Neuron (in vitro differentiated cells): ENCODE measurements around the gene CEP131.

Source experiments
- H2AFZ ChIP-seq: one replicate; pipeline ENCODE4 v1.6.1; 2013; ENCODE audit warnings: low read depth, mild to moderate bottlenecking, inconsistent platforms, low read length, moderate library complexity
- H3K27me3 ChIP-seq: one replicate; pipeline ENCODE4 v1.6.1; 2013; ENCODE audit warnings: low read length; ENCODE audit not compliant: insufficient read depth
- H3K36me3 ChIP-seq: one replicate; pipeline ENCODE4 v1.6.1; 2013; ENCODE audit warnings: low read length; ENCODE audit not compliant: insufficient read depth
- H3K4me1 ChIP-seq: one replicate; pipeline ENCODE4 v1.6.1; 2013; ENCODE audit warnings: low read length; ENCODE audit not compliant: insufficient read depth
- H3K4me3 ChIP-seq: 2 replicates; pipeline ENCODE4 v1.5.1; 2013; ENCODE audit warnings: mild to moderate bottlenecking, low read length, moderate library complexity
- H3K9me3 ChIP-seq: one replicate; pipeline ENCODE4 v1.6.1; 2013; ENCODE audit warnings: low read length

Gene CEP131

GRCh38 chr17:81204578-81204977, 18.2 kb downstream of the CEP131 start:
- Histone ChIP-seq H3K36me3 (peaks cover 45% of the 10 kb centered on the region), H2AFZ (no peak overlapping the region), H3K9me3 (no peaks in the 10 kb centered on the region), H3K27me3 (no peaks in the 10 kb centered on the region), H3K4me3 (no peak overlapping the region), H3K4me1 (no peaks in the 10 kb centered on the region)

GRCh38 chr17:81203136-81203535, 19.6 kb downstream of the CEP131 start:
- Histone ChIP-seq H3K4me3 (no peak overlapping the region), H3K9me3 (no peaks in the 10 kb centered on the region), H3K36me3 (peaks cover 57% of the 10 kb centered on the region), H2AFZ (no peak overlapping the region), H3K27me3 (no peaks in the 10 kb centered on the region), H3K4me1 (no peaks in the 10 kb centered on the region)

DNA sequence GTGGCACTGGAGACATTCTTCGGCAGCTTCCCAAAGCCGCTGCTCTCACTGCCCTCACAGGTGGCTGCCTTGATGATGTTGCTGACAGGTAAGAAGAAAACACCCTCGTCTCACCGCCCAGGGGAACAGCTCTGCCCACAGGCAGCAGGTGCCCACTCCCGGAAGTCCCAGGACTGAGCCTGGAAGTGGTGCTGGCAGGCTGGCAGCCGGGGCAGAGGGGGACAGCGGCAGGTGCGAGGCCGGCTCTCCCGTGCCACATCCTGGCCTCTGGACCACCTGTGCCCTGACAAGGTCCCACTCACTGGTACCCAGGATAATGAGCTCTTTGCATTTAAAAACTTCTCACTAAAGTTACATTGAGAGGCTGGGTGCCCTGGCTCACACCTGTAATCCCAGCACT, 20.4 kb downstream of the CEP131 start:
- Histone ChIP-seq H3K4me3 (no peak overlapping the region), H2AFZ (no peak overlapping the region), H3K27me3 (no peaks in the 10 kb centered on the region), H3K36me3 (peaks cover 60% of the 10 kb centered on the region), H3K9me3 (no peaks in the 10 kb centered on the region), H3K4me1 (no peaks in the 10 kb centered on the region)

DNA sequence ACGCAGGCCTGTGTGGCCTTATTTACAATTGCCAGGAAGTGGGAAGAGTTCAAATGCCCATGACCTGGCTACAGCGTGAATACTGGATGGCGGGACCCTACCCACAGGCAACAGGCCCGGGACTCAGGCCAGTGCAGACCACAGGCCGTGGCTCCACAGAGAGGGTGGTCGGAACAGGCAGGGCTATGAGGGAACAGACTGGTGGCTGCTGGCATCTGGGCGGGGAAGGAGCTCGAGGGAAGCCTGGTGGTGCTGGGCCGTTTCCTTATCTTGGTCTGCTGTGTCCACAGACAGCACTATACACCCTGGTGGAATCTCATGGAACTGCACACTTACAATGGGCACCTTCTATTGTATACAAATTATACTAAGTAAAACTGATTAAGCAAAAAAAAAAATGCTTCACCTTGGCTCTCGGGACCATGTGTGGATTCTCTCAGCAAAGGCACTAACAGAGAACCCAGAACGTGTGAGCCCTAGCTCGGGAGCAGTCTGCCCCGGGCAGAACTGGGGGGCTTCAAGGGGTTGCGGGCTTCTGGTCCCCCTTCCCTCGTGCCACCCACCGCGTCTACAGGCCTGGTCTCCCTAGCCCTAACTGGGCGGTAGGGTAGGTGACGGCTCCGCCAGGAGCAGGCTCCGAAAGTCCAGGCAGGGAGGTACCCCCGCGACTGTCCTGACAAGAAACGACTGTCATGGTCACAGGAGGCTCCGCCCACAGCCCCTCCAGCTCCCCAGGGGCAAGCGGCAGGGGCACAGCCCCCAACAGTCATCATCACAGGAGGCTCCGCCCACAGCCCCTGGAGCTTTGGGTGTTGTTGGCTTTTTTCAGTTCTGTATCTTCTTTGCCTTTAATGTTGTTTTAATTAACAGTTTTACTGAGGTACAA, 21.8 kb downstream of the CEP131 start:
- Histone ChIP-seq H3K36me3 (peaks cover 66% of the 10 kb centered on the region), H3K27me3 (no peaks in the 10 kb centered on the region), H3K4me1 (no peaks in the 10 kb centered on the region)

DNA sequence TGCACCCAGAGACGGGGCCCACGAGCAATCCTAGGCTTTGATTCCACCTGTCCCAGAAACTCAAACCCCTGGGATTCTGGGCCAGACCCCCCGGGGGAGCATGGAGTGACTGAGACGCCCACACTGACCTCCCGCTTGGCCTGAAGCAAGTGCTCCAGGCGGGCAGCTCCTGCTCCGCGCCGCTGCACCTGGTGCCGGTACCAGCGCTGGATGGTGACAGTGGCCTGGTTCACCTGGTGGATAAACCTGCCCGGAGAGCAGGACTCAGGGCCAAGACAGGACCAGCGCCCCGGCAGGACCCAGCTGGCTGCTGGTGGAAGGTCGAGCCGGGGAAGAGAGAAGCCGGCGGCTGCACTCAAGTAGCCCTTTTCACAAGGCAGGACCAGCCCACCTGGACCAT, 22.6 kb downstream of the CEP131 start:
- Histone ChIP-seq H3K4me1 (no peaks in the 10 kb centered on the region), H3K36me3 (peaks cover 70% of the 10 kb centered on the region), H3K4me3 (no peak overlapping the region), H3K27me3 (no peaks in the 10 kb centered on the region), H3K9me3 (no peaks in the 10 kb centered on the region), H2AFZ (no peak overlapping the region)

More for the DNA sequence above, 21.8 kb downstream of the CEP131 start:
- H2AFZ ChIP-seq: no peak overlapping the region
- no peak overlapping the region for H3K4me3 ChIP-seq
- H3K9me3 ChIP-seq: no peaks in the 10 kb centered on the region

- Histone ChIP-seq H3K27me3 (no peaks in the 10 kb centered on the region), H3K4me3 (no peak overlapping the region), H3K36me3 (peaks cover 74% of the 10 kb centered on the region), H3K4me1 (no peaks in the 10 kb centered on the region), H2AFZ (no peak overlapping the region), H3K9me3 (no peaks in the 10 kb centered on the region)
These were observed 23.3 kb downstream of the CEP131 start for GRCh38 chr17:81199482-81199830.

DNA sequence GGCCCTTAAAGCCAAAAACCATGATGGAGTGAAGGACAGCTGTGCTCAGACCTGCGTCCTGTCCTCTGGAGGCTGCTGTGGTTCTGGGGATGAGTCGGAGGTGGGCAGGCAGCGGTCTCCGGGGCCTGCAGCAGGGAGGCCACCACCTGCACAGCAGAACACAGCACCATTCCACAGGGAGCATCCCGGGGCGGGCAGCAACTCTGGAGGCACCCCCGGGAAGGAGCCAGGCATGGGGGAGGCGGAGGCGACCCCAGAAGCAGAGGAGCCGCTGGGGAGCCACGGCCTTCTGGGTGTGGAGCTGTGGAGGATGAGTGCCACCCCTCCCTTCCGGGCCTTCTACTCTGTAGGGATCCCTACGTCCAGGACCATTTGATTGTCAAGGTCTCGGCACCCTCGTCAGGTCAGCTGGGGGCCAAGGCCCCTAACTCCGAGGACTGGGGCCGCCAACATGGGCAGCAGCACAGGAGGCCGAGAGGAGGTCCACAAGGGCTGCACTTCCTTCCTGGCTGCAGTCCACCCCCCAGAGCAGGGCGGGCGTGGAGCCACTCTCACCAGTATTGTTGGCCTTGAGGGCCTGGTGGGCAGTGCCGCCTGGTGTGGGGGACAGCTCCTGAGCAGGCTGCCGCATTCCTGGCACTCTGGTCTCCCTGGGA, 23.8 kb downstream of the CEP131 start:
- Histone ChIP-seq H3K4me3 (no peak overlapping the region), H3K36me3 (peaks cover 74% of the 10 kb centered on the region), H3K9me3 (no peaks in the 10 kb centered on the region), H2AFZ (no peak overlapping the region), H3K4me1 (no peaks in the 10 kb centered on the region), H3K27me3 (no peaks in the 10 kb centered on the region)

- no peaks in the 10 kb centered on the region for H3K9me3 ChIP-seq
- H3K4me3 ChIP-seq: no peak overlapping the region
- peaks cover 71% of the 10 kb centered on the region for H3K36me3 ChIP-seq
- no peak overlapping the region for H2AFZ ChIP-seq
- H3K4me1 ChIP-seq: no peaks in the 10 kb centered on the region
- no peaks in the 10 kb centered on the region for H3K27me3 ChIP-seq
These were observed 24.8 kb downstream of the CEP131 start for GRCh38 chr17:81197831-81198490.

DNA sequence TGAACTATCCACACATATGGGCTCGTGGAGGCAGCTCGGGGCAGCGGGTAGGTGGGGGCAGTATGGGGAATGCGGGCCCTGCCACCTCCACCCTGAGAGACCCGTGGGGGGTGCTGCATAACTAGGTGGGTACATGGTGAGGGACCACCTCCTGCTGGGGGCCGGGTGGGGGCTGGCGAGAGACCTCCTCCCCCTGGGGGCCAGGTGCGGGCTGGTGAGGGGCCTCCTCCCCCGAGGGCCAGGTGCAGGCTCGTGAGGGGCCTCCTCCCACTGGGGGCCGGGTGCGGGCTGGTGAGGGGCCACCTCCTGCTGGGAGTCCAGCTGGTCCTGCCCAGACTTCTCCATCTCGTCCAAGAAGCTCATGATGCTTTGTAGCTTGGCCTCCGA, 25.4 kb downstream of the CEP131 start:
- no peaks in the 10 kb centered on the region for H3K9me3 ChIP-seq
- no peaks in the 10 kb centered on the region for H3K4me1 ChIP-seq
- no peaks in the 10 kb centered on the region for H3K27me3 ChIP-seq
- H2AFZ ChIP-seq: no peak overlapping the region
- H3K36me3 ChIP-seq: peaks cover 70% of the 10 kb centered on the region
- no peak overlapping the region for H3K4me3 ChIP-seq

GRCh38 chr17:81196505-81197408, 26.0 kb downstream of the CEP131 start:
- Histone ChIP-seq H3K36me3 (peaks cover 73% of the 10 kb centered on the region), H2AFZ (no peak overlapping the region), H3K4me1 (no peaks in the 10 kb centered on the region), H3K27me3 (no peaks in the 10 kb centered on the region), H3K9me3 (no peaks in the 10 kb centered on the region), H3K4me3 (no peak overlapping the region)

DNA sequence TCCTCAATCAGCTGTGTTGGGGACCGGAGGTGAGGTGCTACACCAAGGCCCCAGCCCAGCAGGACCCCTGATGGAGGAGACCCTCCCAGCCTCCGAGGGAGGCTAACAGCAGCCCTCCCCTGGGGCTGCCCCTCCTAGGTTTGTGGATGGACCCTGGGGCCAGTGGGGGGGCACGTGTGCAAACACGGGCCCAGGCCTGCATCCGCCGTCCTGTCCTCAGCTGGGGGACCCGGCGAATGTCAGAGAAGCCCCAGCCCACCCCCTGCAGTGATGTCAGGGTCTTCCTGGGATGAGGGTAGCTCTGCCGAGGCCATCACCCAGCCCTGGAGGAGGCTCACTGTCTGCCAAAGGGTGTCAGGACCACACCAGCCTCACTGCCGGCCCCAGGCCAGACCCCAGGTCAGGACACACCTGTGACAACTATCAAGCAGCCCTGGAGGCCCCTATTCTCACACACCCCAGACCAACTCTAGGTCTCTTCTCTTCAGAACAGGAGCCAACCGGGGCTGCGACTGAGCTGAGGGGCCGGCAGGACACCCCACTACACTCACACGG, 26.7 kb downstream of the CEP131 start:
- Histone ChIP-seq H3K9me3 (no peaks in the 10 kb centered on the region), H3K27me3 (no peaks in the 10 kb centered on the region), H3K4me1 (no peaks in the 10 kb centered on the region), H3K36me3 (peaks cover 76% of the 10 kb centered on the region), H2AFZ (no peak overlapping the region), H3K4me3 (no peak overlapping the region)
